ENCODE measurements around the gene LRRK1.

LRRK1 gene

DNA sequence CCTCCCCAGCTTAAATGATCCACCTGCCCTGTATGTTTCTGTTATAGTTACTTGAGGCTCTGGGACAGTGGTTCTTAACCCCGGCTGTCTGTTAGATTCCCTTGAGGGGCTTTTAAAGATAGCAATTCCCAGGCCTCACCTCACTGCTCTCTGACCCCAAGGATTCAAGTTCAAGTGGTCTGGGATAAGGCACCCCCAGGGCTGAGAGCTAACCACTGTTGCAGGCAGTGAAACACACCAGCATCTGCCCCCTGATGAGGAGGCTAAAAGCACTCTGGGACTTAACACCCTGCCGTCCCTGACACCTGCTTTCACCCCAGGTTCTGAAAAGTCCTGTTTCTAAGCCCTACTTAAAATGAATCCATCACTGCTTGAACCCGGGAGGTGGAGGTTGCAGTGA is 103.7 kb downstream of the LRRK1 start:
- no peak for DNase-seq (ENCODE audit: low spot score)

DNA sequence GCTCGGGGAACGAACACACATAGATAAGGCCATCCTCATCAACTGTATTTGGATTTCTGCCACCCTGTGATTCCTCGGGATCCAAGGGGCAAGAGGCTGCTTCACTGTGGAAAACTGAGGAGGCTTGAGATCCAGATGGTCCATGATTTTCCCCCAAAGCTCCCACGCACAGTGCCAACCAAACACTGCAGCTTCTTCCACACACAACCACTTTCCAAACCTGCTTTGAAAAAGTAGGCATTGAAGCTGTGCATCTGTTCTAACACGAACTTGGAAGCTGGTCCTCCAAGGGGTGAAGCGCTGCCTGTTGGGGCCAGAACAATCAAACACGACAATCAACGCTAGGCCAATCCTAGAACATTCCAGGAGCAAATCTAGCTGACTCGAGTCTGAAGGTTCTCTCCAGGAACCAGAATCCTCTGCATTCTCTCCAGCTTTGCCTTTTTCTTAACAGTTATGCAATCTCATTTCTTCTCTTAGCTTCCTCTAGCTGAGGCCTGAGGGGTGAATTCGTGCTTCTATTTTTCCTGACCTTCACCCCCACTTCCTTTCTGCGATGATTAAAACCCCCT is 104.4 kb downstream of the LRRK1 start:
- no peak for DNase-seq (ENCODE audit: low spot score)

DNA sequence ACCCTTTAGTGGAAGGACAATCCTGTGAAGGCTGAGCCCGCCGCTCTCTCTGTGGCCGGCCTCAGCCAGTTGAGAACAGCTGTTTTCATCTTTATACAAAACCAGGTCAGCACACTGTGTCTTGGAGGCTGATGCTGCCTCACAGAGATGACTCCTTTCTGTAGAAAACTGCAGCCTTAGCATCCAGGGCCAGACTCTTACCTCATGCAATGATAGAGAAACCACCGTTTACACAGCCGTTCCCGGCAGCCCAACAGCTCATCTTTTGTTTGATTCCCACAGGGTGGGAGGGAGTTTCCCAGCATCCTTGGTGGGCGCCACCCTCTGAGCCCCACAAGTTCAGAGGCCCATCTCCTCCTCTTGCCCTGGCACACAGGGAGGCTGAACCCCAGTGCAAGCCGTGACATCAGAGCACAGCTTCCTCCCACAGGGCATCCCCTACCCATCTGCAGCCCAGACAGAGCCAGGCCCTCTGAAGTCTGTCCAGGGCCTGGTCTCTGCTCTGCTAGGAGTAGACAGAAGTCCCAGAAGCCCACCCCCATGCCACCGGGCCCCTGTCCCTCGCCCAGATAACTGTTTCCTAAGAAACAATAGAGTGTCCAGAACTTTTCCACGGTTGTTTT is 105.0 kb downstream of the LRRK1 start:
- DNase-seq (ENCODE audit: low spot score) = no peak

DNA sequence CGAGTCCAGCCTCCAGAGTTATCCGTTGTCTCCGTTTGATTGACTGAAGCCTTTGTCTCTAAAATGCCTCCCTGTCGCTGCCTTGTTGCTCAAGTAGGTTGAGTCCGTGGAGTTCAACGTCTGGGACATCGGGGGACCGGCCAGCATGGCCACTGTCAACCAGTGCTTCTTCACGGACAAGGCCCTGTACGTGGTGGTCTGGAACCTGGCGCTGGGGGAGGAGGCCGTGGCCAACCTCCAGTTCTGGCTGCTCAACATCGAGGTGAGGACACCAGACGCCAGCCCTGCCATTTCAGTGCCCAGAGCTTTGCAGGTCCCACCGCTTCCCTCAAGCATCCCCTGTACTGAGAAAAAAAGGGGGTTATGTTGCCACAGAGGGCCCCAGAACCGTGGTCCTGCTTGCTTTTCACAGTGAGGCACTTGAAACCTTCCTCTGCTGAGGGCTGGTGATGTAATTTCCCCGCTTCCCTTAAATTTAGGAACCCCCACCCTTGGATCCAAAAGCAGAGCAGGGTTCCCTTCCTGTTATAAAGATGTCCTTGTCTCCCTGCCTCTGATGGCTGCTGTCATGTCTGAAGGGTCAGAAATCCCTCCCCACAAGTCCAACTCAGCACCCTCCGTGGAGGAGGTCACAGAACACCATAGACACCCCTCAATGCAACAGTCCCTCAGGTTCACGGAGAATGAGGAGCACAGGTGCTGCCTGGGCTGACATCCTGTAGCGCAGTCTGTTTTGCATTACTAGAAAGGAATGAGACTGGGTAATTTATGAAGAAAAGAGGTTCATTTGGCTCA is 105.7 kb downstream of the LRRK1 start:
- no peak for DNase-seq (ENCODE audit: low spot score)

DNA sequence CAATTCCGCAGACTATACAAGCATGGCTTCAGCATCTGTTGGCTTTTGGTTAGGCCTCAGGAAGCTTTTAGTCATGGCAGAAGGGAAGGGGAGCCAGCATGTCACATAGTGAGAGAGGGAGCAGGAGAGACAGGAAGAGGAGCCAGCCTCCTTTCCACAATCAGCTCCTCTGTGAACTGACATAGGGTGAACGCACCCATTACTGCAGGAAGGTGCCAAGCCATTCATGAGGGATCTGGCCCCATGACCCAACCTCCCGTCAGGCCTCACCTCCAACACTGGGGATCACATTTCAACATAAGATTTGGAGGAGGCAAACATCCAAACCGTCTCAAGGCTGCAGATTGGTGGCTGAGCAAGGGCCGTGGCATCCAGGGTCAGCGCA is 106.3 kb downstream of the LRRK1 start:
- no peak for DNase-seq (ENCODE audit: low spot score)

DNA sequence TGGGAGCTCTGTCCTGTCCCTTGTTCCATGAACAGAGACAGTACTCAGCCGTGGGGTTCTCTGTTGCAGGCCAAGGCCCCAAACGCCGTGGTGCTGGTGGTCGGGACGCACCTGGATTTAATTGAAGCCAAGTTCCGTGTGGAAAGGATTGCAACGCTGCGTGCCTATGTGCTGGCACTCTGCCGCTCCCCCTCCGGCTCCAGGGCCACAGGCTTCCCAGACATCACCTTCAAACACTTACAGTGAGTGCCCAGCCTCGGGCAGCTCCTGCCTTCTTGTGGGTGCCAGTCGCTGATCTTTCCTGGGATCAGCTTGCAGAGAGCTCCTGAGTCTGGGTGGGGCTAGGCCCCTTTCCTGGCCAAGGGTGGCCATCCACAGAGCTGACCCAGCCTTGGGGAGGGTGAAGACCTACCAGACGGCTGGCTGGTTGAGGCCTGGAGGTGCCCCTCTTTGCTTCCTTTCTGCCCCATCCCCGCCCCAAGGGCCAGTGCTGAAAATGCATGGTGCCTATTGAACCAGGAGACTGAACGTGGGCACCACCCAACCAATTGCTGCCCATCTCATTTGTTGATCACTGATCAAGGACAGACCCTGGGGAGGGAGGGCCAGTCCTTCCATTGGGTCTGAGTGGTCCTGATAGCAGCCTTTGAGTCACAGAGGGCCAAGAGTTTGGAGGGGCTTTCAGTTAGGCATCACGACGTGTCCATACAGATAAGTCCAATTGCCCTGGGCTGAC is 106.9 kb downstream of the LRRK1 start:
- no peak for DNase-seq (ENCODE audit: low spot score)

DNA sequence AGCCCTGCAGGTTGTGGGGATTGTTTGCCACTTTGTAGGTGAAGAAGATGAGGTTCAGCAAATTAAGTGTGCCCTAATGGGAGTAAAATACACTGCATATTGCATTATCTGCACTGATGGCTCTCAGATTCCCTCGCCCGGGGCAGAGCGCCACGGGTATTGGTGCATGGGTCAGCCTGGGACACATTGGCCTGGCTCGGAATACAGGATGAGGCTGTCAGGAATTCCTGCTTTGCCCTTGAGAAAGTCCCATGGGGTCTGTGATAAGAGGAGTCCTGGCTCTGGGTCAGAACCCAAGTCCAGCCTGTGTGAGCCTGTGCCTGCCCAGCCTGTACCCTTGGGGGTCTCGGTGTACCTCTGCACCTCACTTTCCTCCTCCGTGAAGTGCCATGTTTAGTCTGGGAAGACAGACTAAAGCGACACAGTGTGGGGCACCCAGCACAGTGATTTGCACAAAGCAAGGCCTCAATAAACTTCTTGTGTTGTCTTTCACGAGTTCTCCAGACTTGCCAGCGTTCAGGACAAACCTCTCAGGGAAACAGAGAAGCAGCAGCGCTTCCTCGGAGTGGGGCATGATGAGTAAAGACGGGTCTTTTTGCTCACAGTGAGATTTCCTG is 107.6 kb downstream of the LRRK1 start:
- no peak for DNase-seq (ENCODE audit: low spot score)

DNA sequence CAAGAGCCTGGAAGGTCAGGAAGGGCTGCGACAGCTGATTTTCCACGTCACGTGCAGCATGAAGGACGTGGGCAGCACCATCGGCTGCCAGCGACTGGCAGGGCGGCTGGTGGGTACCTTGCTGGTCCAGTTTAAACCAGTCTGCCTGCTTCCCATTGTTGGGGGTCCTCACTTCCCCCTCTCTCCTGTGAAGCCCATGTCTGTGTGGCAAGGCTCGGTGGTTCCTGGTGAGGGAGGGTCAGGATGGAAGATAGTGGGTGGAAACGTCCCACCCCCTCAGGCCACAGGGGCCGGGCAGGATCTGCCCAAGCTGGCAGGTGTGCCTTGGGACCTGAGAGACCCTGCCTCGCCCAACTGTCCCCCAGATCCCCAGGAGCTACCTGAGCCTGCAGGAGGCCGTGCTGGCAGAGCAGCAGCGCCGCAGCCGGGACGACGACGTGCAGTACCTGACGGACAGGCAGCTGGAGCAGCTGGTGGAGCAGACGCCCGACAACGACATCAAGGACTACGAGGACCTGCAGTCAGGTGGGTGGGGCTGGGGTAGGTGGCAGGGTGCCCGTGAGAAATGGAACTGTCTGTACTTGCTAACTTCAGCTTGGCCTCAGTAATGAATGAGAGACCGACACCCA is 108.2 kb downstream of the LRRK1 start:
- DNase-seq (ENCODE audit: low spot score) = no peak

DNA sequence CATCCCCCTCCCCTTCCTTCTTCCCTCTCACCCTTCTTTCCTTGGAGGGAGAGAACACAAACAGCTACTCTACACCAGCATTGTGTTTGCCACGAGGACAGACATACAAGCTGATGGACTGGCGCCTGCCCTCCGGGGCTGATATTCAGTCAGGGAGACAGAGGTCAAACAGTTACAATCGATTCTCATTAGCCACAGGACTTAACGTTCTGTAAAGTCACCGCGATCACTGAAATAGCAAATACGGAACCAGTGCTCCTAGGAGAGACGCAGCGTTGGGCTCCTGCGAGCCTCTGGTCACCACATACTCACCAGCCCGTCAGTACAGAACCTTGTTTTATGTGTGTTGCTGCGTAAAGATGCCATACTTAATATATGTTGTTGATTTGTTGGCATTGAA is 108.8 kb downstream of the LRRK1 start:
- no peak for DNase-seq (ENCODE audit: low spot score)

DNA sequence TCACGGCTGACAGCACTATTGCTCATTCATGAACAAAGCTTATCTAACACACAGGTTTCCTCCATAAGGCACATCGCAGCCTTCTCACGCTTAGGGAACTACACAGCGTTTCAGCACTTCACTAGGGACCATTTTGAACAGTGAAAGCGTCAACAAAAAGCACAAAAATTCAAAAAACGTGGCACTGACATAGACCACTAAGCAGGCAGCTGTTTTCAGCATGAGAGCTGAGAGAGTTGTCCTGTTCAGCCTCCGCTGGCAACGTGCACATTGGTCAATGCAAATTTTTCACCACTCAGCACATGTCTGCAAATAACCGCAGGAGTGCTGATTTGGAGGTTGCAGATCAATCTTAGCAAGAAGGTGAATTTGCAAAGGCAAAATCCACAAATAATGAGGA is 109.2 kb downstream of the LRRK1 start:
- no peak for DNase-seq (ENCODE audit: low spot score)

DNA sequence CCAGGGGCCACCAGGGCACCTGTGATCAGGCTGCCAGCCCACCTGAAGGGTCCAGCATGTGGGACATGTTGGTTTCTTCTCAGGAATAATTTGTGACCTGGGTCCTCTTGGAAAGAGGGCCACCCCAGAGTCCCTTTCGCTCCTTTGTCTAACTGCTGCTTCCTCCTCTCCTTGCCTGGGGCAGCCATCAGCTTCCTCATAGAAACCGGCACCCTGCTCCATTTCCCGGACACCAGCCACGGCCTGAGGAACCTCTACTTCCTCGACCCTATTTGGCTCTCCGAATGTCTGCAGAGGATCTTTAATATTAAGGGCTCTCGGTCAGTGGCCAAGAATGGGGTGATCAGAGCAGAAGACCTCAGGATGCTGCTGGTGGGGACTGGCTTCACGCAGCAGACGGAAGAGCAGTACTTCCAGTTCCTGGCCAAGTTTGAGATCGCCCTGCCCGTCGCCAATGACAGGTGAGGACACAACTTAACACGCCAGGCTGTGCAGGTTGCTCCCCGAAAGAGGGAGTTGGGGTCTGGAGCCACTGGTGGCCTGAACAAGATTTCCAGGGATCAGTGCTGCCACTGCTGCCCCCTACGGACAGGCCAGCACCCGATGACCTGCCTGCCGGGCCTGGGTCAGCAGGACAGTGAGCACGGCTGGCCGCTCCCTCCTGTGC is 109.7 kb downstream of the LRRK1 start:
- no peak for DNase-seq (ENCODE audit: low spot score)

DNA sequence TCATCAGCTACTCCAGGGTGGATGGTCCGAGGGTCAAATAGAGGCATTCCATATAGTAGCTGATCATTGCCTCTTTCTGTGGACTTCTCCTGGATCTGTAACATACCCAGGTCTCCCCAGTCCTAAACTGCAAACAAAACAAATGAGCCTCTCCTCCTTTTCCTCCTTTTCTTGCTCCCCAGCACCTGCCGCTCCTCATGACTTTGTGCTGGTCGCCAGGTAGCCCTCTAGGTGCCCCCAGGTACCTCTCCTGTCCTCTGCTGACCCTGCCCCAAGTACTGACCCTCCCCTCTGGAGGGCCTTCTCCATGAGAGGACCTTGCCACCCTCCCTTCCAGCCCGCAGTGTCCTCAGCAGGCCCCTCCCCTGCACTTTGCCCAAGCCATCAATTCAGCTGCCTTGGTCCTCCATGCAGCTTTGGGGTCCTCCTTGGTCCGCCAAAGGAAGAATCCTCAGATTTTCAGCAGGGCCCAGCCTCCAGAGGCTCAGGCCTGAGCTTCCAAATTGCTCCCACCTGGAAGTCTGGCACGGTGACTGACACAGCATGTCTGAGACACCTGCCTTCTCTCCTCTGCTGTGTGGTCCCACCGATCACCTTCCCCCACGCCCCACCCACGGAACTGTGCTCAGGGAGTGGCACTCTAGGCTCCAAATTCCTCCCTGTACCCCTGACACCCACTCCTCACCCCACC is 111.0 kb downstream of the LRRK1 start:
- DNase-seq (ENCODE audit: low spot score) = no peak

DNA sequence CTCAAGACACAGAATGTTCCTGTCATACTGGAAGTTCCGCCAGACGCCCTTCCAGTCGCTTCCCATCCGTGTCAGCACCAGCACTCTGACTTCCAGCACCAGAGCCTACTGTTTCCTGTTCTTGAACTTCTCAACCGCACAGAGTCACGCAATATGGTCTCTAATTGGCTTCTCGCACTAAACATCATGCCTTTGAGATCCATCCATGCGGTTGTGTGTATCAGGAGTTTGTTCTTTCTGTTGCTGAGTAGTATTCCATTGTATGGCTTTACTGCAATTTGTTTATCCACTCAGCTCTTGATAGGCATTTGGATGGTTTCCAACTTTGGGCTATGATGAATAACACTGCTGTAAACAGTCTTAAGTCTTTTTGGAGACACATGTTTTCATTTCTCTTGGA is 112.1 kb downstream of the LRRK1 start:
- DNase-seq (ENCODE audit: low spot score) = no peak

DNA sequence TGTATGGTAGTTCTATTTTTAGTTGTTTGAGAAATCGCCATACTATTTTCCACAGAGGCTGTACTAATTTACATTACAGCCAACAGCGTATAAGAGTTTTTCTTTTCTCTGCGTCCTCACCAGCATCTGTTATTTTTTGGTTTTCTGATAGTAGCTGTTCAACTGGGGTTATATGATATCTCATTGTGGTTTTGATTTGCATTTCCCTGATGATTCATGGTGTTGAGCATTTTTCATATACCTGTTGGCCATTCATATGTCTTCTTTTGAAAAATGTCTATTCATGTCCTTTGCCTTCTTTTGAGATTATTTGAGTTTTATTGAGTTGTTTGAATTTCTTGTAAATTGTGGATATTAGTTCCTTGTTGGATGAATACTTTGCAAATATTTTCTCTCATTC is 114.6 kb downstream of the LRRK1 start:
- no peak for DNase-seq (ENCODE audit: low spot score)

DNA sequence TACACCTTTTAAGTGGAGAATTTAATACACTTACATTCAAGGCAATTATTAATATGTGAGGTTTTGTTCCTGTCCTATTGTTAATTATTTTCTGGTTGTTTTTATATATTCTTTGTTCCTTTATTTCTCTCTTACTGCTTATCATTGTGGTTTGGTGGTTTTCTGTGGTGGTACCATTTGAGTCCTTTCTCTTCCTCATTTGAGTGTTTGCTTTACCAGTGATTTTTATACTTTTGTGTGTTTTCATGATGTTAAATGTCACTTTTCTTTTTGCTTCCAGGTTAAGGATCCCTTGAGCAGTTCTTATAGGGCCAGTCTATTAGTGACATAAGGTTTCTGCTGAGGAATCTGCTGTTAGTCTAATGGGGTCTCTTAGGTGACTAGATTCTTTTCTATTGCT is 116.5 kb downstream of the LRRK1 start:
- DNase-seq (ENCODE audit: low spot score) = no peak

DNA sequence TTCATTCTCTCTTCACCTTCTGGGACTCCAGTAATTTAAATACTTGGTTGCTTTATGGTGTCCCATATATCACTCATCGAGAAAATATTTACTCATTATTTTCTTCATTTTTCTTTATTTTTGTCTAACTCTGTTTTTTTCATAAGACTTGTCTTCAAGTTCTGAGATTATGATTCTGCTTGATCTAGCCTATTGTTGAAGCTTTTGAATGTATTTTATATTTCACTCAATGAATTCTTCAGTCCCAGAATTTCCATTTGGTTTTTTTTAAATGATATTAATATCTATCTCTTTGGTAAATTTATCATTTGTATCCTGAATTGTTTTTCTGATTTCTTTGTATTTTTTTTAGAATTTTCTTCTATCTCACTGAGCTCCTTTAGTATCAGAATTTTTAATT is 117.0 kb downstream of the LRRK1 start:
- no peak for DNase-seq (ENCODE audit: low spot score)

DNA sequence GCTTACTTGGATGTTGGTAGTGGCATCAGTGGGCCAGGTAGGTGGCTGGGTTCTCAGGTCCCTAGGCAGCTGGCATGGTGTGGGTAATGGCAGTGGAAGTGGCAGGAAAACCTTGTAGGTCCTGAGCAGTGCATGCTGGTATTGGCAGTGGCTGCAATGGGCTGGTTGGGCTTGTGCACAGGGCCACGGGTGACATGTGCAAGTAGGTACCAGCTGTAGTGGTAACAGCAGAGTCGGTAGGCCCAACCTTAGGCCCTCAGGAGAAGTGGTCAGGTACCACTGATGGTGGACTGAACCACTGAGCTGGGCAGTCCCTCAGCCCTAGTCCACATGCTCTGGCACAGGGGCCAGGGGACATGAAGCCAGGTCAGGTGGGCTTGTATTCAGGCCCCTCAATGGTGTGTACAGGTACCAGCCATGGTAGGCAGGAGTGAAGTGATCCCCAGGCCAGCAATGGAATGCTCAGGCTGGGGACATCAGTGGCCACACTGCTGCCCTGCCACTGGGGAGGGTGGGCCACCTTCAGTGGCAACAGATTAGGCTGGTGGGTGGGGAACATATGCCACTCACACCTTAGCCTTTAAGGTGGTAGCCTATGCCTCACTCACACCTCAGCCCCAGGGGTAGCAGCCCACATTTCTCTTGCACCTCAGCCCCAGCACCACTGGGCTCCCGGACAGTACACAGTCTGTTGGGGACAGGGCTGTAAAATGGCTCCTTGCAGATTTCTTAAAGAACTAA is 118.1 kb downstream of the LRRK1 start:
- no peak for DNase-seq (ENCODE audit: low spot score)

DNA sequence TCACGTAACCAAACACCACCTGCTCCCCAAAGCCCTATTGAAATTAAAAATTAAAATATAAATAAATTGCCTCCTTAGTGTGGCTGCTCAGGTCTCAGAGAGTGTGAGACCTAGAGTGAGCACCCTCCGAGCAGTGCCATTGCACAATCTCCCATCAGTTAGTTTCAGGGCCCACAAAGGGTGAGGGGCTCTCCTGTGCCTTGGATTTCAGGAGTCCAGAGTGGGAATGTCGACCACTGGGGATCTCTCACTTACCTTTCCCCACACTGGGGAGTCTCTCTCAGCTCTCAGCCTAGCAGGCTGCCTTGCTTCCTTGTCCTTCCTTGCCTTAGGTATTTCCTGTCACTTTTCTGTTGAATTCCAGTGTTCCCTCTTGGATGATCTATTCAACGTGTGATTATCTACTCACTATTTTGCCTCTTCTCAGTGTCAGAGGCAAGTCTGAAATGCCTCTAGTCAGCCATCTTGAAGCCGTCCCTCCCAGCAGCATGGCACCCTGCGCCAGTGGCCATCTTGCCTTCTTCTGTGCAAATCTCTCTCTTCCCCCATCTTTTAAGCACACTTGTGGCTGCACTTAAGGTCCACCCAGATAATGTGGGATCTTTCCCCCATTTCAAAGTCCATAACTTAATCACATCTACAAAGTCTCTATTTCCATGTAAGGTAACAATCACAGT is 119.3 kb downstream of the LRRK1 start:
- DNase-seq (ENCODE audit: low spot score) = no peak

DNA sequence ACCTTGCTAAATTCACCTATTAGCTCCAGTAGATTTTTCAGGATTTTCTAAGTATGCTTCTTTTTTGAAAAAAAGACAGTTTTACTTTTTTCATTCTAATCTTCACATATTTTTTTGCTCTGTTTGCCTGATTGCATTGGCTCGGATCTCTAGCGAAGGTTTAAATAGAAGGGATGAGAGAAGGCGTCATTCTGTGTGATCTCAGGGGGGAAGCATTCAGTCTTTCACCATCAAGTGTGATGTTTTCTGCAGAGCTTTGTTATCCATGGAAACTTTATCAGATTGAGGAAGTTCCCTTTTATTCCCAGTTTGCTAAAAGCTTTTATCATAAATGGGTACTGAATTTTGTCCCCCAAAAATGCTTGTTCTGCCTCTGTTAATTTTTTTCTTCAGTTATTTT is 120.3 kb downstream of the LRRK1 start:
- DNase-seq (ENCODE audit: low spot score) = no peak

DNA sequence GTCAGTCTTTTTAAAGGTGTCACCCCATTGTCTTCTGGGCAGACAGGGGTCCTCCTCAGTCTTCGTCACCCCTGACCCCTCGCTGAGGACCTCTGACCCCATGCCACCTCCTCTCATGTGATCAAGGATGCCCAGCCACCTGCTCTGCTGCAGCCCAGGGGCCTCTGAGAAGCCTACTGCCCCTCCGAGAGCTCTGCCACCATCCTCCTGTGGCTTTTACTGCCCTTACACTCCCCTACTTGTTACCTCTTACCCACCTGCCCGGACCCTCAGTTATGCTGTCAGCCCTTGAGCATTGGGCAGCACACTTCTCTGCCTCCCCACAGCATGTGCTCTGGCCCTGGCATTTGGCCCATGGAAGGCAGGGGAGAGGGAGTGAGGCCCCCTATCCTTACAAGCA is 123.2 kb downstream of the LRRK1 start:
- no peak for DNase-seq (ENCODE audit: low spot score)

All from hematopoietic multipotent progenitor cell treated with erythropoietin and hydrocortisone succinate and interleukin-3 and kit ligand, for 17 days (in vitro differentiated cells).